Thoracic aorta (tissue), 2 donors: Measurements from ENCODE around the gene MICALL2. TPM values are rescaled to one million over a fixed set of nuclear protein-coding genes. Genes with fewer than 3 reads are reported as not detected.

Experiments used
- ATAC-seq: fragments of 150-250 bp; one replicate; pipeline ENCODE4 v1.8.0; 2017; ENCODE audit warnings: low read depth; ENCODE audit not compliant: insufficient number of reproducible peaks, low FRiP score
- DNase-seq: peaks from one replicate; pipeline ENCODE4 v3.0.0-alpha.2; 2020; ENCODE audit warnings: low spot score
- H3K27ac ChIP-seq, 2 donors: fragments of 200-600 bp; sonication (generic); 1 replicate in 1 of 2; 2 replicates in 1 of 2; pipeline ENCODE4 v1.5.1; 2016; ENCODE audit warnings: mild to moderate bottlenecking in 2 of 2, moderate library complexity in 2 of 2
- H3K27me3 ChIP-seq: fragments of 200-600 bp; sonication (generic); replicated peaks from 2 replicates; pipeline ENCODE4 v1.6.0; 2016; ENCODE audit warnings: mild to moderate bottlenecking; ENCODE audit not compliant: insufficient read depth
- H3K36me3 ChIP-seq: fragments of 200-600 bp; sonication (generic); one replicate; pipeline ENCODE4 v1.5.1; 2016
- H3K4me1 ChIP-seq, 2 donors: fragments of 200-600 bp; sonication (generic); 1 replicate in 1 of 2; 2 replicates in 1 of 2; pipeline versions ENCODE4 v1.5.1 to v1.6.0; 2016; ENCODE audit warnings: low read depth in 2 of 2, mild to moderate bottlenecking in 1 of 2; ENCODE audit not compliant: control insufficient read depth in 1 of 2
- H3K4me3 ChIP-seq: fragments of 200-600 bp; sonication (generic); 2 replicates; pipeline ENCODE4 v1.5.1; 2016; ENCODE audit warnings: mild to moderate bottlenecking
- H3K9me3 ChIP-seq: fragments of 200-600 bp; sonication (generic); 2 replicates; pipeline ENCODE4 v1.5.1; 2016
- total RNA-seq, 2 donors: library from RNA; depleted of rRNA; stranded (reverse); fragments of >200 nt; gene quantifications; one replicate each; pipeline versions ENCODE4 v1.1.0 to v1.2.3, GENCODE V29; 2016
- TF ChIP-seq, protein P1 (sequence below): fragments of 200-600 bp; sonication (generic); IDR thresholded peaks from one replicate; pipeline ENCODE4 v1.5.1; 2019; ENCODE audit warnings: antibody characterized with exemption

Gene MICALL2
- total RNA-seq, 2 donors from 2014 or later: 71.7 to 80.0 TPM

- Histone ChIP-seq H3K27me3 (peaks cover 8% of the 10 kb centered on the region), H3K27ac (no peak overlapping the region), H3K4me3 (no peak overlapping the region), H3K36me3 (no peaks in the 10 kb centered on the region), H3K4me1 (no peaks in the 10 kb centered on the region), H3K9me3 (no peaks in the 10 kb centered on the region)
- ATAC-seq (no peak), DNase-seq (no peak)
- TF ChIP-seq, protein P1, sequence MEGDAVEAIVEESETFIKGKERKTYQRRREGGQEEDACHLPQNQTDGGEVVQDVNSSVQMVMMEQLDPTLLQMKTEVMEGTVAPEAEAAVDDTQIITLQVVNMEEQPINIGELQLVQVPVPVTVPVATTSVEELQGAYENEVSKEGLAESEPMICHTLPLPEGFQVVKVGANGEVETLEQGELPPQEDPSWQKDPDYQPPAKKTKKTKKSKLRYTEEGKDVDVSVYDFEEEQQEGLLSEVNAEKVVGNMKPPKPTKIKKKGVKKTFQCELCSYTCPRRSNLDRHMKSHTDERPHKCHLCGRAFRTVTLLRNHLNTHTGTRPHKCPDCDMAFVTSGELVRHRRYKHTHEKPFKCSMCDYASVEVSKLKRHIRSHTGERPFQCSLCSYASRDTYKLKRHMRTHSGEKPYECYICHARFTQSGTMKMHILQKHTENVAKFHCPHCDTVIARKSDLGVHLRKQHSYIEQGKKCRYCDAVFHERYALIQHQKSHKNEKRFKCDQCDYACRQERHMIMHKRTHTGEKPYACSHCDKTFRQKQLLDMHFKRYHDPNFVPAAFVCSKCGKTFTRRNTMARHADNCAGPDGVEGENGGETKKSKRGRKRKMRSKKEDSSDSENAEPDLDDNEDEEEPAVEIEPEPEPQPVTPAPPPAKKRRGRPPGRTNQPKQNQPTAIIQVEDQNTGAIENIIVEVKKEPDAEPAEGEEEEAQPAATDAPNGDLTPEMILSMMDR: no peak
Observed at GRCh38 chr7:1421946-1422345, 37.3 kb downstream of the MICALL2 start.

GRCh38 chr7:1421020-1421790 lies 38.1 kb downstream of the MICALL2 start:
- Histone ChIP-seq H3K4me1 (no peaks in the 10 kb centered on the region), H3K27me3 (peaks cover 8% of the 10 kb centered on the region), H3K36me3 (no peaks in the 10 kb centered on the region), H3K27ac (no peak overlapping the region), H3K9me3 (no peaks in the 10 kb centered on the region), H3K4me3 (no peak overlapping the region)
- DNase-seq (no peak), ATAC-seq (no peak)
- TF ChIP-seq, protein P1: no peak

DNA sequence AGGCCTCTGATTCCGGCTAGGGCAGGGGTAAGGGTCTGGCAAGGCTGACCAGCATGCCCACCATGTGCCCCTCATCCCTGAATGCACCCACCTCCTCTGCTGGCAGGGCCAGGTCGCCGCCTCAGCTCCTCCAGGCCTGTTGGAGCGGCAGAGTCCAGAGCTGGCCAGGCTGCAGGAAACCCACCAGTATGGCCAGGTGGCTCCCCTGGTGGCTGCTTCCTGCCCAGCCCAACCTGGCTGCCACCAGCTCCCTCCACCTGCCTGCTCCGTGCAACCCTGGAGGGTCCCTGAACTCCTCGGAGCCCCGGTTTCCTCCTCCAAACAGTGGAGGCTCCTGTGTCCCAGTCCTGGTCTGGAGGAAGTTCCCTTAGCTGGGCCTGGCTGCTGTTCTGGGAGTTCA lies 39.6 kb downstream of the MICALL2 start:
- no peak overlapping the region for H3K27ac ChIP-seq
- DNase-seq (no peak), ATAC-seq (no peak)
- no peaks in the 10 kb centered on the region for H3K36me3 ChIP-seq
- no peaks in the 10 kb centered on the region for H3K9me3 ChIP-seq
- no peak overlapping the region for H3K4me3 ChIP-seq
- H3K4me1 ChIP-seq: no peaks in the 10 kb centered on the region
- TF ChIP-seq, protein P1: no peak
- peaks cover 8% of the 10 kb centered on the region for H3K27me3 ChIP-seq

DNA sequence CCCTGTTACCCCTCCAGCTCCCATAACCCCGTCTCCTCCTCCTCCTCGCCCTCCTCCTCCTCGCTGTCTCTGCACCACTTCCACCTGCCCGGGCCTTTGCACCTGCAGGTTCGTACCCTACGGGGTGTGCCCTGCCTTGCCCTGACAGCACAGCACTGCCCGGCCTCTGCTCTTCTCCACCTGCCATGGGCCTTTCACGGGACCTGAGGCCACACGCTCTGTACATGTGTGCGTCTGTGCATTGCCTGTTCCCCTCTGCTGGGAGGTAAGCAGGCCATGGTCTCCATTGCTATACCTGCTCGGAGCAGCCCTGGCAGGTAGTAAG lies 40.0 kb downstream of the MICALL2 start:
- TF ChIP-seq, protein P1: no peak
- peaks cover 8% of the 10 kb centered on the region for H3K27me3 ChIP-seq
- H3K27ac ChIP-seq: no peak overlapping the region
- DNase-seq (no peak), ATAC-seq (no peak)
- H3K4me1 ChIP-seq: no peaks in the 10 kb centered on the region
- H3K36me3 ChIP-seq: no peaks in the 10 kb centered on the region
- H3K4me3 ChIP-seq: no peak overlapping the region
- H3K9me3 ChIP-seq: no peaks in the 10 kb centered on the region

- Histone ChIP-seq H3K4me3 (no peak overlapping the region), H3K27ac (no peak overlapping the region), H3K27me3 (peaks cover 8% of the 10 kb centered on the region), H3K9me3 (no peaks in the 10 kb centered on the region), H3K4me1 (no peaks in the 10 kb centered on the region), H3K36me3 (no peaks in the 10 kb centered on the region)
- TF ChIP-seq, protein P1: no peak
- ATAC-seq (no peak), DNase-seq (no peak)
Observed at GRCh38 chr7:1418505-1419309, 40.6 kb downstream of the MICALL2 start.
